WTC11 (cell line): ENCODE results near the gene ADGRL4. TPM values are rescaled to one million over a fixed set of nuclear protein-coding genes. Genes with fewer than 3 reads are reported as not detected.
A peak's percentile ranks its signal among the peaks of the same experiment; 100 is the strongest.
"Not testable (repeated sequence)": the region's sequence is repeated elsewhere in the genome, so short reads cannot be mapped to it uniquely, and the experiment has no call there.

Experiments
- ATAC-seq: fragments of 200-7000 bp; cut with Tn5 transposase; 2 replicates; pipeline ENCODE4 v1.10.0; 2021; ENCODE audit warnings: mild to moderate bottlenecking, moderate library complexity
- CTCF ChIA-PET: fragments of 300-600 bp; sonication (Branson Sonifier 250); formaldehyde crosslinking; loops from one replicate; lab custom pipeline; 2021; ENCODE audit warnings: antibody characterized with exemption; lab: Charles Lee
- POLR2A ChIA-PET: fragments of 350-600 bp; sonication (Branson Sonifier 250); formaldehyde crosslinking; loops from one replicate; lab custom pipeline; 2021; ENCODE audit warnings: antibody characterized with exemption; lab: Charles Lee
- DNase-seq: peaks from one replicate; pipeline ENCODE4 v3.0.0; 2021; ENCODE audit warnings: low spot score
- H3K27ac Mint-ChIP-seq: 2 replicates; pipeline ENCODE4 v1.8.0; 2021; ENCODE audit warnings: mixed read lengths
- H3K27me3 Mint-ChIP-seq: 2 replicates; pipeline ENCODE4 v1.8.0; 2021; ENCODE audit warnings: low read depth, mild to moderate bottlenecking, moderate library complexity, mixed read lengths
- H3K36me3 Mint-ChIP-seq: 2 replicates; pipeline ENCODE4 v1.8.0; 2021; ENCODE audit warnings: mixed read lengths
- H3K4me1 Mint-ChIP-seq: 2 replicates; pipeline ENCODE4 v1.8.0; 2022; ENCODE audit warnings: mixed read lengths
- H3K4me3 Mint-ChIP-seq: 2 replicates; pipeline ENCODE4 v1.8.0; 2021; ENCODE audit warnings: mild to moderate bottlenecking, moderate library complexity, mixed read lengths
- H3K9me3 Mint-ChIP-seq: 2 replicates; pipeline ENCODE4 v1.8.0; 2021; ENCODE audit warnings: mixed read lengths
- CBFB ChIP-seq: sonication (generic); formaldehyde crosslinking; IDR thresholded peaks from 2 replicates; pipeline ENCODE4 v1.8.1; 2022; ENCODE audit warnings: mild to moderate bottlenecking, low read depth, missing genetic modification reagents
- CTCF ChIP-seq: fragments of 200-600 bp; IDR thresholded peaks from 2 replicates; pipeline ENCODE4 v1.8.0; 2022; ENCODE audit warnings: antibody characterized with exemption
- E2F5 ChIP-seq: sonication (generic); formaldehyde crosslinking; IDR thresholded peaks from 2 replicates; pipeline ENCODE4 v1.8.1; 2022; ENCODE audit warnings: mild to moderate bottlenecking, moderate library complexity, missing genetic modification reagents
- FOXP4 ChIP-seq: sonication (generic); formaldehyde crosslinking; IDR thresholded peaks from 2 replicates; pipeline ENCODE4 v1.8.0; 2022; ENCODE audit warnings: mild to moderate bottlenecking, missing genetic modification reagents
- GRHL2 ChIP-seq: fragments of 250-450 bp; sonication (Bioruptor Pico); IDR thresholded peaks from 2 replicates; pipeline ENCODE4 v1.8.0; 2022; ENCODE audit warnings: mild to moderate bottlenecking, moderate library complexity; ENCODE audit not compliant: insufficient replicate concordance, severe bottlenecking
- MYBL2 ChIP-seq: sonication (generic); formaldehyde crosslinking; IDR thresholded peaks from 2 replicates; pipeline ENCODE4 v1.8.1; 2023; ENCODE audit warnings: mild to moderate bottlenecking, moderate library complexity, missing genetic modification reagents
- NFYB ChIP-seq: sonication (generic); formaldehyde crosslinking; conservative IDR thresholded peaks from 2 replicates; pipeline ENCODE4 v1.8.0; 2022; ENCODE audit warnings: low read depth, missing genetic modification reagents
- RELA ChIP-seq: sonication (generic); formaldehyde crosslinking; IDR thresholded peaks from 2 replicates; pipeline ENCODE4 v1.8.1; 2022; ENCODE audit warnings: missing genetic modification reagents, mild to moderate bottlenecking, borderline replicate concordance
- SMAD3 ChIP-seq: sonication (generic); formaldehyde crosslinking; IDR thresholded peaks from 2 replicates; pipeline ENCODE4 v1.8.0; 2022; ENCODE audit warnings: missing genetic modification reagents, mild to moderate bottlenecking, borderline replicate concordance
- SOX15 ChIP-seq: fragments of 250-450 bp; sonication (Bioruptor Pico); IDR thresholded peaks from 2 replicates; pipeline ENCODE4 v1.9.0; 2021; ENCODE audit warnings: mild to moderate bottlenecking
- STAT6 ChIP-seq: sonication (generic); formaldehyde crosslinking; conservative IDR thresholded peaks from 2 replicates; pipeline ENCODE4 v1.8.1; 2023; ENCODE audit warnings: mild to moderate bottlenecking, low read depth, missing genetic modification reagents, moderate library complexity
- TP53 ChIP-seq: sonication (generic); formaldehyde crosslinking; IDR thresholded peaks from 2 replicates; pipeline ENCODE4 v1.8.1; 2023; ENCODE audit warnings: mild to moderate bottlenecking, missing genetic modification reagents
- ZNF219 ChIP-seq: sonication (generic); formaldehyde crosslinking; IDR thresholded peaks from 2 replicates; pipeline ENCODE4 v1.8.0; 2023; ENCODE audit warnings: missing genetic modification reagents, mild to moderate bottlenecking, borderline replicate concordance
- ZNF317 ChIP-seq: sonication (generic); formaldehyde crosslinking; IDR thresholded peaks from 2 replicates; pipeline ENCODE4 v1.8.1; 2023; ENCODE audit warnings: low read depth, mild to moderate bottlenecking, moderate library complexity, missing genetic modification reagents, borderline replicate concordance
- total RNA-seq: library from RNA; stranded (reverse); gene quantifications from 3 replicates; pipeline ENCODE4 v1.2.3, GENCODE V29; 2021

ADGRL4 gene
- total RNA-seq, 1 experiment from 2014 or later: 0.37 TPM

- TF ChIP-seq E2F5 (no peak), NFYB (CRISPR knock-in tag) (no peak)
Measured at GRCh38 chr1:78880223-78880622, 126.3 kb downstream of the ADGRL4 start (continued).

- ATAC-seq, H3K4me3 Mint-ChIP-seq, H3K27me3 Mint-ChIP-seq, H3K27ac Mint-ChIP-seq, POLR2A ChIA-PET, DNase-seq, CTCF ChIA-PET: not testable (repeated sequence)
- Mint-ChIP-seq H3K36me3 (peaks cover 30% of the 10 kb centered on the region), H3K4me1 (peaks cover 12% of the 10 kb centered on the region), H3K9me3 (peaks cover 28% of the 10 kb centered on the region)
Measured at GRCh38 chr1:78875986-78876385, 130.5 kb downstream of the ADGRL4 start.

GRCh38 chr1:78872801-78873200, 133.7 kb downstream of the ADGRL4 start:
- POLR2A ChIA-PET, ATAC-seq, H3K27ac Mint-ChIP-seq, DNase-seq, CTCF ChIA-PET, H3K4me3 Mint-ChIP-seq, H3K27me3 Mint-ChIP-seq: not testable (repeated sequence)
- Mint-ChIP-seq H3K4me1 (peaks cover 12% of the 10 kb centered on the region), H3K36me3 (peaks cover 44% of the 10 kb centered on the region), H3K9me3 (peaks cover 43% of the 10 kb centered on the region)

GRCh38 chr1:78871249-78871648, 135.3 kb downstream of the ADGRL4 start:
- peak overlapping the region; percentile 39; the same call in 1 of the 2 replicates for H3K27ac Mint-ChIP-seq
- ATAC-seq: peak; percentile 83

GRCh38 chr1:78869136-78869535, 137.4 kb downstream of the ADGRL4 start:
- H3K4me1 Mint-ChIP-seq: peaks cover 12% of the 10 kb centered on the region
- no peak for ATAC-seq
- H3K4me3 Mint-ChIP-seq: no peak overlapping the region
- peaks cover 47% of the 10 kb centered on the region for H3K9me3 Mint-ChIP-seq
- DNase-seq: no peak
- peaks cover 42% of the 10 kb centered on the region for H3K36me3 Mint-ChIP-seq
- H3K27me3 Mint-ChIP-seq: no peaks in the 10 kb centered on the region; the same call in 1 of the 2 replicates
- no peak overlapping the region for H3K27ac Mint-ChIP-seq
- CTCF ChIA-PET: no interaction called here
- TF ChIP-seq CBFB: no peak
- POLR2A ChIA-PET: no interaction called here

More at GRCh38 chr1:78871249-78871648, 135.3 kb downstream of the ADGRL4 start:
- H3K4me3 Mint-ChIP-seq: no peak overlapping the region
- POLR2A ChIA-PET: no interaction called here
- TF ChIP-seq MYBL2 (CRISPR knock-in tag): no peak
- H3K27me3 Mint-ChIP-seq: no peaks in the 10 kb centered on the region; the same call in 1 of the 2 replicates
- DNase-seq: no peak
- peaks cover 44% of the 10 kb centered on the region for H3K36me3 Mint-ChIP-seq
- peaks cover 12% of the 10 kb centered on the region for H3K4me1 Mint-ChIP-seq
- peaks cover 43% of the 10 kb centered on the region for H3K9me3 Mint-ChIP-seq
- CTCF ChIA-PET: no interaction called here

GRCh38 chr1:78864175-78864574, 142.4 kb downstream of the ADGRL4 start:
- Mint-ChIP-seq H3K4me1 (no peaks in the 10 kb centered on the region), H3K9me3 (peaks cover 4% of the 10 kb centered on the region; the same call in 1 of the 2 replicates), H3K27ac (no peak overlapping the region), H3K27me3 (no peaks in the 10 kb centered on the region), H3K36me3 (no peaks in the 10 kb centered on the region), H3K4me3 (no peak overlapping the region)
- ChIA-PET CTCF (no interaction called here), POLR2A (no interaction called here)
- DNase-seq (no peak), ATAC-seq (no peak)
- TF ChIP-seq FOXP4 (CRISPR knock-in tag) (no peak), SMAD3 (no peak), GRHL2 (CRISPR knock-in tag) (no peak), RELA (CRISPR knock-in tag) (no peak), TP53 (CRISPR knock-in tag) (no peak)

- POLR2A ChIA-PET: no interaction called here
- CTCF ChIA-PET: no interaction called here
- H3K36me3 Mint-ChIP-seq: peaks cover 9% of the 10 kb centered on the region
- H3K4me1 Mint-ChIP-seq: 0 out of 2 replicates have a peak, but pooled peaks cover 3% of the 10 kb centered on the region
- ATAC-seq: no peak
- no peak for DNase-seq
- no peak overlapping the region for H3K27ac Mint-ChIP-seq
- H3K9me3 Mint-ChIP-seq: peaks cover 20% of the 10 kb centered on the region
- H3K27me3 Mint-ChIP-seq: no peaks in the 10 kb centered on the region
- no peak overlapping the region for H3K4me3 Mint-ChIP-seq
- TF ChIP-seq STAT6 (CRISPR knock-in tag) (no peak), SOX15 (CRISPR knock-in tag) (no peak), CTCF (no peak), ZNF219 (CRISPR knock-in tag) (no peak), ZNF317 (no peak), GRHL2 (CRISPR knock-in tag) (no peak)
Measured at GRCh38 chr1:78856096-78856495, 150.4 kb downstream of the ADGRL4 start.
